ENCODE results near the gene MLLT1. TPM values are rescaled to one million over a fixed set of nuclear protein-coding genes. Genes with fewer than 3 reads are reported as not detected.

Gene MLLT1
- total and polyA plus RNA-seq, 2 donors (not counting 1 experiment from before 2014, with no cell fraction given), result 19.4 to 40.2 TPM

GRCh38 chr19:6199240-6199994, 80.4 kb downstream of the MLLT1 start:
- Histone ChIP-seq H3K9ac (ENCODE audit: low read length) (peak overlapping the region; percentile 73), H3K4me2 (replicated peaks; ENCODE audit: low read depth, low read length, poor library complexity, severe bottlenecking) (peak overlapping the region; percentile 98), H3K4me1 (ENCODE audit: control insufficient read depth in 2 of 2, insufficient read depth in 2 of 2, low read length in 2 of 2) (peaks cover 17 to 34% of the 10 kb centered on the region in 2 donors), H3K36me3 (replicated peaks in 1 of 2; ENCODE audit: control extremely low read depth in 1 of 2, control insufficient read depth in 1 of 2, extremely low read depth in 1 of 2, insufficient read depth in 2 of 2, low read length in 1 of 2) (no peaks in the 10 kb centered on the region), H3K27me3 (replicated peaks in 1 of 4; ENCODE audit: control extremely low read depth in 1 of 4, control insufficient read depth in 3 of 4, insufficient read depth in 4 of 4, low read length in 3 of 4) (no peaks in the 10 kb centered on the region), H3K79me2 (ENCODE audit: control insufficient read depth, insufficient read depth, low read length) (peaks cover 27% of the 10 kb centered on the region), H3K27ac (ENCODE audit: low read length in 2 of 2) (peak overlapping the region; percentile 56 to 60), H3K4me3 (ENCODE audit: control extremely low read depth in 1 of 5, extremely low read depth in 1 of 5, insufficient read depth in 1 of 5, low read depth in 2 of 5, low read length in 4 of 5) (peak overlapping the region; percentile 32 to 88 (median 72)), H3K9me3 (ENCODE audit: control extremely low read depth in 1 of 3, control insufficient read depth in 2 of 3, insufficient read depth in 1 of 3, low read length in 2 of 3) (no peaks in the 10 kb centered on the region), H2AFZ (ENCODE audit: insufficient read depth, low read depth, low read length, poor library complexity, severe bottlenecking) (peak overlapping the region; percentile 90), H4K20me1 (ENCODE audit: control insufficient read depth, insufficient read depth, low read length, poor library complexity, severe bottlenecking) (no peaks in the 10 kb centered on the region)
- Mint-ChIP-seq H3K4me3 (peak overlapping the region; percentile 99), H3K9me3 (ENCODE audit: insufficient read depth) (no peaks in the 10 kb centered on the region), H3K27me3 (no peaks in the 10 kb centered on the region), H3K27ac (peak overlapping the region; percentile 89), H3K4me1 (peaks cover 32% of the 10 kb centered on the region)
- ATAC-seq (ENCODE audit: low read depth) (peak; percentile 88), DNase-seq (peak; percentile 100)
- TF ChIP-seq EZH2 (IDR thresholded peaks at IDR 0.05; ENCODE audit: borderline replicate concordance, insufficient read depth, low read depth, low read length, poor library complexity, severe bottlenecking), result no peak
- TF ChIP-seq CTCF (IDR thresholded peaks at IDR 0.05), result peak; percentile 57
- under 1% methylated on average over 62 of the region's 68 CpGs for WGBS (ENCODE audit: insufficient coverage)
- CTCF ChIA-PET, result interaction anchor here (0.7 to 1.8 kb wide), 2 partner anchors 19 to 23 kb away, joined by 4 to 10 read pairs; no protein-coding TSS in a partner anchor
- POLR2A ChIA-PET, result interaction anchor here (0.6 to 0.7 kb wide), 5 partner anchors 15 to 1138 kb away, joined by 3 to 8 read pairs (median 4); no protein-coding TSS in a partner anchor
- intact Hi-C loops (cut with micrococcal nuclease), result loop anchor here (1.0 to 2.0 kb wide), 6 partner anchors 81 to 537 kb away; partner anchors contain the start of genes CLPP, GPR108, GTF2F1 and RFX2

DNA sequence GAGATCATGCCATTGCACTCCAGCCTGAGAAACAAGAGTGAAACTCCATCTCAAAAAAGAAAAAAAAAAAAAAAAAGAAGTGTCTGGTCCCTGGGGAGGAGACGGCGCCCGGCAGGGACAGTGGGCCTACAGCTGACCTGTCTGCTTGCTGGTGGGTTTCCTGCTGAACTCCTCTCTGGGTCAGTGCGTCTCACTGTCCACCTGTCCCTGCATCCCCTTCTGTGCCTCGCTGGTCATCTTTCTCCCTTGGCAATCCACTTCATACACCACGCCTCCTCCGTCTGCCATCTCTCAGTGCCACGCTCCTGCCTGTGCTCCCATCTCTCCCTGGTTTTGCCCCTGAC, 80.9 kb downstream of the MLLT1 start:
- Mint-ChIP-seq H3K27ac (peak overlapping the region; percentile 89), H3K4me1 (peaks cover 31% of the 10 kb centered on the region), H3K9me3 (ENCODE audit: insufficient read depth) (no peaks in the 10 kb centered on the region), H3K27me3 (no peaks in the 10 kb centered on the region), H3K4me3 (peak overlapping the region; percentile 99)
- Histone ChIP-seq H3K4me2 (replicated peaks; ENCODE audit: low read depth, low read length, poor library complexity, severe bottlenecking) (peak overlapping the region; percentile 98), H3K9ac (ENCODE audit: low read length) (peak overlapping the region; percentile 73), H3K27ac (ENCODE audit: low read length in 2 of 2) (peak overlapping the region; percentile 54 to 60), H3K79me2 (ENCODE audit: control insufficient read depth, insufficient read depth, low read length) (peaks cover 27% of the 10 kb centered on the region), H3K4me3 (ENCODE audit: control extremely low read depth in 1 of 5, extremely low read depth in 1 of 5, insufficient read depth in 1 of 5, low read depth in 2 of 5, low read length in 4 of 5) (peak overlapping the region; percentile 32 to 88 (median 72)), H3K4me1 (ENCODE audit: control insufficient read depth in 2 of 2, insufficient read depth in 2 of 2, low read length in 2 of 2) (peaks cover 14 to 30% of the 10 kb centered on the region in 2 donors), H3K36me3 (replicated peaks in 1 of 2; ENCODE audit: control extremely low read depth in 1 of 2, control insufficient read depth in 1 of 2, extremely low read depth in 1 of 2, insufficient read depth in 2 of 2, low read length in 1 of 2) (no peaks in the 10 kb centered on the region), H3K27me3 (replicated peaks in 1 of 4; ENCODE audit: control extremely low read depth in 1 of 4, control insufficient read depth in 3 of 4, insufficient read depth in 4 of 4, low read length in 3 of 4) (no peaks in the 10 kb centered on the region), H4K20me1 (ENCODE audit: control insufficient read depth, insufficient read depth, low read length, poor library complexity, severe bottlenecking) (no peaks in the 10 kb centered on the region), H3K9me3 (ENCODE audit: control extremely low read depth in 1 of 3, control insufficient read depth in 2 of 3, insufficient read depth in 1 of 3, low read length in 2 of 3) (peaks cover 0 to 2% (median 0%) of the 10 kb centered on the region in 3 donors), H2AFZ (ENCODE audit: insufficient read depth, low read depth, low read length, poor library complexity, severe bottlenecking) (peak overlapping the region; percentile 90)
- ChIA-PET CTCF (interaction anchor here (0.7 to 1.8 kb wide), 2 partner anchors 20 to 23 kb away, joined by 4 to 10 read pairs; no protein-coding TSS in a partner anchor), POLR2A (interaction anchor here (0.6 kb wide), 1 partner anchor 14 kb away, joined by 8 read pairs; no protein-coding TSS in a partner anchor)
- ATAC-seq (ENCODE audit: low read depth) (no peak), DNase-seq (no peak)
- TF ChIP-seq EZH2 (IDR thresholded peaks at IDR 0.05; ENCODE audit: borderline replicate concordance, insufficient read depth, low read depth, low read length, poor library complexity, severe bottlenecking), result no peak
- intact Hi-C loops (cut with micrococcal nuclease), result loop anchor here (1.0 to 2.0 kb wide), 6 partner anchors 81 to 538 kb away; partner anchors contain the start of genes CLPP, GPR108, GTF2F1 and RFX2
- WGBS (ENCODE audit: insufficient coverage), result 16% methylated on average over 6 of the region's 8 CpGs

All from B cell (primary cell).